WTC11 (cell line): Measurements from ENCODE around the gene MVD.

ENCODE experiments used
- CTCF ChIP-seq: fragments of 200-600 bp; IDR thresholded peaks from 2 replicates; pipeline ENCODE4 v1.8.0; 2022; ENCODE audit warnings: antibody characterized with exemption
- NFE2L1 ChIP-seq: sonication (generic); formaldehyde crosslinking; IDR thresholded peaks from 2 replicates; pipeline ENCODE4 v1.8.1; 2023; ENCODE audit warnings: missing genetic modification reagents

GRCh38 chr16:88631920-88632586, 30.8 kb downstream of the MVD start:
- TF ChIP-seq CTCF: no peak
- no peak for TF ChIP-seq NFE2L1 (CRISPR knock-in tag)
